ENCODE measurements around the gene MTHFD1L. TPM values are rescaled to one million over a fixed set of nuclear protein-coding genes. Genes with fewer than 3 reads are reported as not detected.

Gene MTHFD1L
- total RNA-seq, 2 donors from 2014 or later, result 13.0 to 19.1 TPM

- Histone ChIP-seq H3K4me3 (no peak overlapping the region), H3K4me1 (peaks cover 23% of the 10 kb centered on the region), H3K27ac (no peak overlapping the region), H3K27me3 (no peaks in the 10 kb centered on the region), H3K9me3 (no peaks in the 10 kb centered on the region), H3K36me3 (replicated peaks in 1 of 2; ENCODE audit: insufficient read depth in 1 of 2, low read depth in 2 of 2) (no peaks in the 10 kb centered on the region)
- ATAC-seq, result no peak
- WGBS, 2 donors, result 77 to 79% methylated on average over 4 of the region's 4 CpGs
- DNase-seq, result no peak
- no peak for TF ChIP-seq POLR2A (IDR thresholded peaks at IDR 0.05)
- no peak for TF ChIP-seq CTCF (IDR thresholded peaks at IDR 0.05)
- intact Hi-C loops (cut with DNase I), result loop anchor here (10.0 kb wide), 1 partner anchor 124 kb away; no protein-coding TSS in a partner anchor
These were observed 142.9 kb downstream of the MTHFD1L start for GRCh38 chr6:151008425-151008824.

DNA sequence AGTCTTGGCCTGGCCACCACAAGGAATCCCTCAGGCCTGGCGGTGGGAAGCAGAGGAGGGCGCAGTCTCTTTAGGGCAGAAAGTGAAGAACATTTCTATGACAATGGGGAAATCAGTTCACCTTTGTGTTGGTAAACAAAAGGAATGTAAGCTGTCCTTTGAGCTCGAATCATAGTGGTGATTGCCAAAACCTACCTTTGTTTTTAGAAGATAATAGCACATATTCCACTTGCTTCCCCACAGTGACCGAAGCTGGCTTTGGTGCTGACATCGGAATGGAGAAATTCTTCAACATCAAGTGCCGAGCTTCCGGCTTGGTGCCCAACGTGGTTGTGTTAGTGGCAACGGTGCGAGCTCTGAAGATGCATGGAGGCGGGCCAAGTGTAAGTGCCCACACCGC, 144.1 kb downstream of the MTHFD1L start:
- H3K36me3 ChIP-seq (replicated peaks in 1 of 2; ENCODE audit: insufficient read depth in 1 of 2, low read depth in 2 of 2), result no peaks in the 10 kb centered on the region
- H3K4me1 ChIP-seq, result peaks cover 19% of the 10 kb centered on the region
- no peak overlapping the region for H3K4me3 ChIP-seq
- no peak overlapping the region for H3K27ac ChIP-seq
- no peak for TF ChIP-seq CTCF (IDR thresholded peaks at IDR 0.05)
- ATAC-seq (no peak), DNase-seq (no peak)
- H3K9me3 ChIP-seq, result no peaks in the 10 kb centered on the region
- H3K27me3 ChIP-seq, result no peaks in the 10 kb centered on the region
- WGBS, 2 donors, result 90% methylated on average over 12 of the region's 12 CpGs
- intact Hi-C loops (cut with DNase I), result loop anchor here (10.0 kb wide), 1 partner anchor 125 kb away; no protein-coding TSS in a partner anchor

GRCh38 chr6:151010071-151010470, 144.6 kb downstream of the MTHFD1L start:
- H3K9me3 ChIP-seq, result no peaks in the 10 kb centered on the region
- WGBS, 2 donors, result 74 to 80% methylated on average over 5 of the region's 5 CpGs
- intact Hi-C loops (cut with DNase I), result loop anchor here (5.0 kb wide), 1 partner anchor 312 kb away; no protein-coding TSS in a partner anchor
- ATAC-seq (no peak), DNase-seq (no peak)
- TF ChIP-seq POLR2A (IDR thresholded peaks at IDR 0.05) (no peak), CTCF (IDR thresholded peaks at IDR 0.05) (no peak)
- H3K4me3 ChIP-seq, result no peak overlapping the region
- H3K27ac ChIP-seq, result no peak overlapping the region
- H3K4me1 ChIP-seq, result peaks cover 16% of the 10 kb centered on the region
- H3K36me3 ChIP-seq (replicated peaks in 1 of 2; ENCODE audit: insufficient read depth in 1 of 2, low read depth in 2 of 2), result no peaks in the 10 kb centered on the region
- no peaks in the 10 kb centered on the region for H3K27me3 ChIP-seq

- intact Hi-C loops (cut with DNase I), result loop anchor here (5.0 kb wide), 1 partner anchor 310 kb away; no protein-coding TSS in a partner anchor
- Histone ChIP-seq H3K27ac (peak overlapping the region in 3 of 4 donors; percentile 24 to 52 (median 38)), H3K27me3 (no peaks in the 10 kb centered on the region), H3K36me3 (replicated peaks in 1 of 2; ENCODE audit: insufficient read depth in 1 of 2, low read depth in 2 of 2) (peaks cover 0 to 2% of the 10 kb centered on the region in 2 donors), H3K9me3 (no peaks in the 10 kb centered on the region), H3K4me1 (peaks cover 16% of the 10 kb centered on the region), H3K4me3 (no peak overlapping the region)
- WGBS, 2 donors, result 54 to 61% methylated on average over 7 of the region's 7 CpGs
- ATAC-seq, result peak; percentile 21
- DNase-seq, result peak in 1 of 4 donors; percentile 33
- no peak for TF ChIP-seq POLR2A (IDR thresholded peaks at IDR 0.05)
- TF ChIP-seq CTCF (IDR thresholded peaks at IDR 0.05), result no peak
These were observed 147.1 kb downstream of the MTHFD1L start for GRCh38 chr6:151012321-151013294.

All from body of pancreas (tissue), 4 donors.